GM23338 (cell line): ENCODE results near the gene PIKFYVE. TPM values are rescaled to one million over a fixed set of nuclear protein-coding genes. Genes with fewer than 3 reads are reported as not detected.

ENCODE experiments used
- ATAC-seq: fragments of 200-7000 bp; cut with Tn5 transposase; 3 replicates; pipeline ENCODE4 v1.9.1; 2020
- DNase-seq: peaks from one replicate; pipeline ENCODE4 v3.0.0-alpha.2; 2015; ENCODE audit warnings: low spot score
- H2AFZ ChIP-seq: fragments of 200-600 bp; sonication (generic); 2 replicates; pipeline ENCODE4 v1.8.0; 2016; ENCODE audit warnings: antibody characterized with exemption, mild to moderate bottlenecking, moderate library complexity
- H3F3A ChIP-seq: fragments of 200-600 bp; sonication (generic); replicated peaks from 2 replicates; pipeline ENCODE4 v1.8.0; 2017; ENCODE audit warnings: antibody characterized with exemption, mixed run types, low read depth
- H3K27ac ChIP-seq: fragments of 200-600 bp; sonication (generic); 2 replicates; pipeline ENCODE4 v1.6.1; 2016; ENCODE audit warnings: low read depth
- H3K27me3 ChIP-seq: fragments of 200-600 bp; sonication (generic); 2 replicates; pipeline ENCODE4 v1.8.0; 2016; ENCODE audit warnings: mild to moderate bottlenecking, mixed run types, moderate library complexity; ENCODE audit not compliant: insufficient read depth
- H3K36me3 ChIP-seq: fragments of 200-600 bp; sonication (generic); 2 replicates; pipeline ENCODE4 v1.8.0; 2016; ENCODE audit warnings: mild to moderate bottlenecking; ENCODE audit not compliant: insufficient read depth
- H3K4me1 ChIP-seq: fragments of 200-600 bp; sonication (generic); 2 replicates; pipeline ENCODE4 v1.8.0; 2016; ENCODE audit warnings: mild to moderate bottlenecking, moderate library complexity; ENCODE audit not compliant: insufficient read depth
- H3K4me2 ChIP-seq: fragments of 200-600 bp; sonication (generic); 2 replicates; pipeline ENCODE4 v1.7.1; 2017; ENCODE audit warnings: mixed run types
- H3K4me3 ChIP-seq: fragments of 200-600 bp; sonication (generic); 2 replicates; pipeline ENCODE4 v1.6.1; 2016; ENCODE audit warnings: mixed run types
- H3K79me2 ChIP-seq: fragments of 200-600 bp; sonication (generic); replicated peaks from 2 replicates; pipeline ENCODE4 v1.8.0; 2017; ENCODE audit warnings: mild to moderate bottlenecking; ENCODE audit not compliant: insufficient read depth
- H3K9me2 ChIP-seq: fragments of 200-600 bp; sonication (generic); 2 replicates; pipeline ENCODE4 v1.8.0; 2017; ENCODE audit not compliant: insufficient read depth
- H4K20me1 ChIP-seq: fragments of 200-600 bp; sonication (generic); replicated peaks from 2 replicates; pipeline ENCODE4 v1.8.0; 2017; ENCODE audit warnings: mild to moderate bottlenecking; ENCODE audit not compliant: insufficient read depth
- H3K27ac Mint-ChIP-seq: 2 replicates; pipeline ENCODE4 v1.8.0; 2020; ENCODE audit warnings: inconsistent platforms, mild to moderate bottlenecking, moderate library complexity, mixed read lengths
- H3K27me3 Mint-ChIP-seq: 3 replicates; pipeline ENCODE4 v1.8.0; 2022; ENCODE audit warnings: low read depth, mild to moderate bottlenecking, moderate library complexity, mixed read lengths, inconsistent platforms; ENCODE audit not compliant: insufficient read depth, poor library complexity
- H3K36me3 Mint-ChIP-seq: 3 replicates; pipeline ENCODE4 v1.8.0; 2021; ENCODE audit warnings: low read depth, mild to moderate bottlenecking, inconsistent platforms, moderate library complexity, mixed read lengths
- H3K4me1 Mint-ChIP-seq: 3 replicates; pipeline ENCODE4 v1.8.0; 2020; ENCODE audit warnings: mild to moderate bottlenecking, inconsistent platforms, mixed read lengths
- H3K4me3 Mint-ChIP-seq: 3 replicates; pipeline ENCODE4 v1.8.0; 2021; ENCODE audit warnings: moderate library complexity, mild to moderate bottlenecking, inconsistent platforms, mixed read lengths
- H3K9me3 Mint-ChIP-seq: 3 replicates; pipeline ENCODE4 v1.8.0; 2020; ENCODE audit warnings: moderate library complexity, mild to moderate bottlenecking, inconsistent platforms, mixed read lengths
- CREB1 ChIP-seq: fragments of 250-450 bp; sonication (Bioruptor Pico); IDR thresholded peaks from 2 replicates; pipeline ENCODE4 v1.5.0; 2020; ENCODE audit warnings: low read depth, mild to moderate bottlenecking, moderate library complexity
- CTCF ChIP-seq, 2 experiments: fragments of 200-600 bp in 1 of 2; sonication (generic) in 1 of 2; conservative IDR thresholded peaks; 2 replicates each; pipeline versions ENCODE4 v1.5.1 to v1.6.1; 2016 to 2017; ENCODE audit warnings: antibody characterized with exemption in 2 of 2, low read depth in 2 of 2, mild to moderate bottlenecking in 2 of 2, moderate library complexity in 1 of 2
- EZH2 ChIP-seq: fragments of 200-600 bp; sonication (generic); IDR thresholded peaks from one replicate; pipeline ENCODE4 v1.8.0; 2017; ENCODE audit warnings: antibody characterized with exemption, mild to moderate bottlenecking, low read depth; ENCODE audit not compliant: unreplicated experiment
- EZH2phosphoT487 ChIP-seq: fragments of 200-600 bp; sonication (generic); IDR thresholded peaks from one replicate; pipeline ENCODE4 v1.8.1; 2018; ENCODE audit warnings: antibody characterized with exemption; ENCODE audit not compliant: unreplicated experiment
- JUNB ChIP-seq: IDR thresholded peaks from one replicate; pipeline ENCODE4 v1.6.1; 2016; ENCODE audit warnings: antibody characterized with exemption; ENCODE audit not compliant: unreplicated experiment
- NANOG ChIP-seq: IDR thresholded peaks from 2 replicates; pipeline ENCODE4 v1.6.1; 2016; ENCODE audit warnings: antibody characterized with exemption, borderline replicate concordance
- POLR2AphosphoS5 ChIP-seq: IDR thresholded peaks from 2 replicates; pipeline ENCODE4 v1.6.1; 2016; ENCODE audit warnings: antibody characterized with exemption, low read depth
- REST ChIP-seq: IDR thresholded peaks from one replicate; pipeline ENCODE4 v1.6.1; 2018; ENCODE audit warnings: antibody characterized with exemption; ENCODE audit not compliant: unreplicated experiment
- STAT1 ChIP-seq: IDR thresholded peaks from one replicate; pipeline ENCODE4 v1.6.1; 2016; ENCODE audit warnings: antibody characterized with exemption; ENCODE audit not compliant: unreplicated experiment
- ZNF114 ChIP-seq: fragments of 250-450 bp; sonication (Bioruptor Pico); IDR thresholded peaks from 2 replicates; pipeline ENCODE4 v1.5.0; 2020; ENCODE audit warnings: mild to moderate bottlenecking, moderate library complexity
- ZNF331 ChIP-seq: fragments of 250-450 bp; sonication (Bioruptor Pico); IDR thresholded peaks from 2 replicates; pipeline ENCODE4 v1.5.0; 2020; ENCODE audit warnings: low read depth, mild to moderate bottlenecking, moderate library complexity
- polyA plus RNA-seq: library from polyadenylated mRNA; unstranded; fragments of >200 nt; fragmentation: Nextera tagmentation; extraction: Ambion mirVana; gene quantifications from 2 replicates; pipeline ENCODE4 v1.2.1, GENCODE V29; 2016
- total RNA-seq: library from RNA; depleted of rRNA; stranded (reverse); fragments of >200 nt; shearing (Covaris generic); gene quantifications from 2 replicates; pipeline ENCODE4 v1.2.3, GENCODE V29; 2014
- TF ChIP-seq, protein P1 (sequence below): IDR thresholded peaks from 2 replicates; pipeline ENCODE4 v1.6.1; 2016; ENCODE audit warnings: antibody characterized with exemption
- TF ChIP-seq, protein P2 (sequence below): fragments of 250-450 bp; sonication (Bioruptor Pico); IDR thresholded peaks from 2 replicates; pipeline ENCODE4 v1.5.0; 2020; ENCODE audit warnings: mild to moderate bottlenecking, moderate library complexity

The PIKFYVE gene
- total and polyA plus RNA-seq, 2 experiments from 2014 or later = 15.1 to 48.0 TPM

GRCh38 chr2:208366215-208367127 lies 100.4 kb downstream of the PIKFYVE start:
- Mint-ChIP-seq H3K4me1 (peaks cover 6% of the 10 kb centered on the region; the same call in 2 of the 3 replicates), H3K27me3 (no peaks in the 10 kb centered on the region), H3K27ac (no peak overlapping the region), H3K9me3 (peaks cover 21% of the 10 kb centered on the region; the same call in 2 of the 3 replicates), H3K4me3 (no peak overlapping the region), H3K36me3 (peaks cover 7% of the 10 kb centered on the region; the same call in 2 of the 3 replicates)
- Histone ChIP-seq H3K27ac (no peak overlapping the region), H3K79me2 (no peaks in the 10 kb centered on the region), H3K4me2 (no peak overlapping the region), H3K4me1 (peaks cover 8% of the 10 kb centered on the region; the same call in 1 of the 2 replicates), H3K4me3 (no peak overlapping the region), H3K9me2 (peaks cover 13% of the 10 kb centered on the region; the same call in 1 of the 2 replicates), H2AFZ (no peak overlapping the region), H3F3A (no peaks in the 10 kb centered on the region), H3K36me3 (no peaks in the 10 kb centered on the region), H4K20me1 (no peaks in the 10 kb centered on the region), H3K27me3 (no peaks in the 10 kb centered on the region)
- TF ChIP-seq, protein P1, sequence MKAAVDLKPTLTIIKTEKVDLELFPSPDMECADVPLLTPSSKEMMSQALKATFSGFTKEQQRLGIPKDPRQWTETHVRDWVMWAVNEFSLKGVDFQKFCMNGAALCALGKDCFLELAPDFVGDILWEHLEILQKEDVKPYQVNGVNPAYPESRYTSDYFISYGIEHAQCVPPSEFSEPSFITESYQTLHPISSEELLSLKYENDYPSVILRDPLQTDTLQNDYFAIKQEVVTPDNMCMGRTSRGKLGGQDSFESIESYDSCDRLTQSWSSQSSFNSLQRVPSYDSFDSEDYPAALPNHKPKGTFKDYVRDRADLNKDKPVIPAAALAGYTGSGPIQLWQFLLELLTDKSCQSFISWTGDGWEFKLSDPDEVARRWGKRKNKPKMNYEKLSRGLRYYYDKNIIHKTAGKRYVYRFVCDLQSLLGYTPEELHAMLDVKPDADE = no peak
- TF ChIP-seq ZNF114 (CRISPR knock-in tag) = no peak
- TF ChIP-seq POLR2AphosphoS5 = no peak
- TF ChIP-seq NANOG = no peak
- no peak for TF ChIP-seq JUNB
- TF ChIP-seq REST = no peak
- TF ChIP-seq, protein P2, sequence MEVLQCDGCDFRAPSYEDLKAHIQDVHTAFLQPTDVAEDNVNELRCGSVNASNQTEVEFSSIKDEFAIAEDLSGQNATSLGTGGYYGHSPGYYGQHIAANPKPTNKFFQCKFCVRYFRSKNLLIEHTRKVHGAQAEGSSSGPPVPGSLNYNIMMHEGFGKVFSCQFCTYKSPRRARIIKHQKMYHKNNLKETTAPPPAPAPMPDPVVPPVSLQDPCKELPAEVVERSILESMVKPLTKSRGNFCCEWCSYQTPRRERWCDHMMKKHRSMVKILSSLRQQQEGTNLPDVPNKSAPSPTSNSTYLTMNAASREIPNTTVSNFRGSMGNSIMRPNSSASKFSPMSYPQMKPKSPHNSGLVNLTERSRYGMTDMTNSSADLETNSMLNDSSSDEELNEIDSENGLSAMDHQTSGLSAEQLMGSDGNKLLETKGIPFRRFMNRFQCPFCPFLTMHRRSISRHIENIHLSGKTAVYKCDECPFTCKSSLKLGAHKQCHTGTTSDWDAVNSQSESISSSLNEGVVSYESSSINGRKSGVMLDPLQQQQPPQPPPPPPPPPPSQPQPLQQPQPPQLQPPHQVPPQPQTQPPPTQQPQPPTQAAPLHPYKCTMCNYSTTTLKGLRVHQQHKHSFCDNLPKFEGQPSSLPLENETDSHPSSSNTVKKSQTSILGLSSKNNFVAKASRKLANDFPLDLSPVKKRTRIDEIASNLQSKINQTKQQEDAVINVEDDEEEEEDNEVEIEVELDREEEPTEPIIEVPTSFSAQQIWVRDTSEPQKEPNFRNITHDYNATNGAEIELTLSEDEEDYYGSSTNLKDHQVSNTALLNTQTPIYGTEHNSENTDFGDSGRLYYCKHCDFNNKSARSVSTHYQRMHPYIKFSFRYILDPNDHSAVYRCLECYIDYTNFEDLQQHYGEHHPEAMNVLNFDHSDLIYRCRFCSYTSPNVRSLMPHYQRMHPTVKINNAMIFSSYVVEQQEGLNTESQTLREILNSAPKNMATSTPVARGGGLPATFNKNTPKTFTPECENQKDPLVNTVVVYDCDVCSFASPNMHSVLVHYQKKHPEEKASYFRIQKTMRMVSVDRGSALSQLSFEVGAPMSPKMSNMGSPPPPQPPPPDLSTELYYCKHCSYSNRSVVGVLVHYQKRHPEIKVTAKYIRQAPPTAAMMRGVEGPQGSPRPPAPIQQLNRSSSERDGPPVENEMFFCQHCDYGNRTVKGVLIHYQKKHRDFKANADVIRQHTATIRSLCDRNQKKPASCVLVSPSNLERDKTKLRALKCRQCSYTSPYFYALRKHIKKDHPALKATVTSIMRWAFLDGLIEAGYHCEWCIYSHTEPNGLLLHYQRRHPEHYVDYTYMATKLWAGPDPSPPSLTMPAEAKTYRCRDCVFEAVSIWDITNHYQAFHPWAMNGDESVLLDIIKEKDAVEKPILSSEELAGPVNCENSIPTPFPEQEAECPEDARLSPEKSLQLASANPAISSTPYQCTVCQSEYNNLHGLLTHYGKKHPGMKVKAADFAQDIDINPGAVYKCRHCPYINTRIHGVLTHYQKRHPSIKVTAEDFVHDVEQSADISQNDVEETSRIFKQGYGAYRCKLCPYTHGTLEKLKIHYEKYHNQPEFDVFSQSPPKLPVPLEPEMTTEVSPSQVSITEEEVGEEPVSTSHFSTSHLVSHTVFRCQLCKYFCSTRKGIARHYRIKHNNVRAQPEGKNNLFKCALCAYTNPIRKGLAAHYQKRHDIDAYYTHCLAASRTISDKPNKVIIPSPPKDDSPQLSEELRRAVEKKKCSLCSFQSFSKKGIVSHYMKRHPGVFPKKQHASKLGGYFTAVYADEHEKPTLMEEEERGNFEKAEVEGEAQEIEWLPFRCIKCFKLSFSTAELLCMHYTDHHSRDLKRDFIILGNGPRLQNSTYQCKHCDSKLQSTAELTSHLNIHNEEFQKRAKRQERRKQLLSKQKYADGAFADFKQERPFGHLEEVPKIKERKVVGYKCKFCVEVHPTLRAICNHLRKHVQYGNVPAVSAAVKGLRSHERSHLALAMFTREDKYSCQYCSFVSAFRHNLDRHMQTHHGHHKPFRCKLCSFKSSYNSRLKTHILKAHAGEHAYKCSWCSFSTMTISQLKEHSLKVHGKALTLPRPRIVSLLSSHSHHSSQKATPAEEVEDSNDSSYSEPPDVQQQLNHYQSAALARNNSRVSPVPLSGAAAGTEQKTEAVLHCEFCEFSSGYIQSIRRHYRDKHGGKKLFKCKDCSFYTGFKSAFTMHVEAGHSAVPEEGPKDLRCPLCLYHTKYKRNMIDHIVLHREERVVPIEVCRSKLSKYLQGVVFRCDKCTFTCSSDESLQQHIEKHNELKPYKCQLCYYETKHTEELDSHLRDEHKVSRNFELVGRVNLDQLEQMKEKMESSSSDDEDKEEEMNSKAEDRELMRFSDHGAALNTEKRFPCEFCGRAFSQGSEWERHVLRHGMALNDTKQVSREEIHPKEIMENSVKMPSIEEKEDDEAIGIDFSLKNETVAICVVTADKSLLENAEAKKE = no peak
- no peak for TF ChIP-seq ZNF331 (CRISPR knock-in tag)
- no peak for TF ChIP-seq CREB1
- TF ChIP-seq EZH2phosphoT487 = no peak
- no peak for TF ChIP-seq CTCF (conservative IDR thresholded peaks at IDR 0.05; ENCODE audit: low read depth in 2 of 2)
- no peak for TF ChIP-seq STAT1
- no peak for TF ChIP-seq EZH2
- ATAC-seq (no peak), DNase-seq (no peak)
